ENCODE data around the gene PLA2G12A.

Gene PLA2G12A

DNA sequence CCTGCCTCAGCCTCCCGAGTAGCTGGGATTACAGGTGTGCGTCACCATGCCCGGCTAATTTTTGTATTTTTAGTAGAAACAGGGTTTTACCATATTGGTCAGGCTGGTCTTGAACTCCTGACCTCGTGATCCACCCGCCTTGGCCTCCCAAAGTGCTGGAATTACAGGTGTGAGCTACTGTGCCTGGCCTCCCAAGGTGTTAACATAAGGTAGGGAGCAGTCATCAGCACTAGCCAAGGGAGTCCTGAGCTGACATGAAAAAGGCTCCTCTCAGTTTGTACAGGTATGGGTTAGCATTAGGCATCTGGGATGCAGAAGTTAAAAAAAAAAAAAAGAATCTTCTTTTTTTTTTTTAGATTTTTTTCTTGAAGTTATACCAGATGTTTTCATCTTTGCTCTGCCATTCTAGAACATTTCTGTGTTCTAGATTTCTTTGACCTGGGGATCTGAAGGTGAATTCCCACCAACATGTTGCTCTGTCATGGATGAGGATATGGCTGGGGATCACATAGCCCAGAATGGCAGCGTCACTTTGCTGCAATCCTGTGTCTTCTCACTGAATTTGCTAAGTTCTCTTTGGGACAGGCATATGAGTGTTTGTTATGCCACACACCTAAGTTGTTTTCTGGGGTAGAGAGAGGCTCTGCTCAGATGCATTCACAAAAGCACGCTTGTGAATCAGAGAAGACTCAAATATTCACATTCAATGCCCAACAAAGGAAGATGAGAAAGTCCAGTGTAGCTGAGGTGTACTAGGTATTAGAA is 24.4 kb upstream of the PLA2G12A start:
- H2AK5ac ChIP-seq (ENCODE audit: low read length), result no peak overlapping the region
- DNase-seq, result no peak

DNA sequence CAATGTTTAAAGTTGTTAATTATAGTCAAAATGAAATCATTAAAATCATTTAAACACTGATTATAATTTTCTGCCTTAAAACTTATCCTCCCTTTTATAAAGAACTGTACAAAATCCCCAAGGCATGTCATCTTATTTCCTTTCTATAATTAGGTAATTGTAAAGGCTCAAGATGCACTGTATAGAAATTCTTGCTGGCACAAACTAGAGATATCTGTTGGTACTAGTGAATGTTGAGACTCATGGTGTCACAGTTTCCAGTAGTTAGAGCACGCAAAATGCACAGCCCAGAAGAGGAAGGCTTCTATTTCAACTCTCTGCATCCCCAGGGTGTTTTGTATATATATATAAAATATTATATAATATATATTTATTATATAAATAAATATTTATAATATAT is 22.7 kb upstream of the PLA2G12A start:
- no peak overlapping the region for H3K4me3 ChIP-seq (ENCODE audit: low read length)
- H3K79me2 ChIP-seq (ENCODE audit: control insufficient read depth, insufficient read depth, low read length), result no peaks in the 10 kb centered on the region
- H2BK5ac ChIP-seq (ENCODE audit: low read length), result no peak overlapping the region
- H2BK15ac ChIP-seq (replicated peaks; ENCODE audit: low read depth), result no peak overlapping the region
- DNase-seq, result no peak
- H4K5ac ChIP-seq (ENCODE audit: low read length), result no peak overlapping the region
- H2BK120ac ChIP-seq (ENCODE audit: low read depth, low read length), result no peak overlapping the region
- WGBS (ENCODE audit: extremely low coverage, insufficient coverage, low lambda C conversion rate), result no CpG with 5 or more reads among the region's 1 CpG
- no peaks in the 10 kb centered on the region for H3K4me1 ChIP-seq (ENCODE audit: control insufficient read depth, low read depth, low read length)
- no peaks in the 10 kb centered on the region for H3K79me1 ChIP-seq (ENCODE audit: low read length)
- no peaks in the 10 kb centered on the region for H3K27me3 ChIP-seq (ENCODE audit: insufficient read depth, low read length, poor library complexity)
- no peak overlapping the region for H3K4me2 ChIP-seq (ENCODE audit: low read length)
- no peak overlapping the region for H3K56ac ChIP-seq (ENCODE audit: low read length)
- H3K36me3 ChIP-seq (ENCODE audit: control insufficient read depth, insufficient read depth, low read length), result no peaks in the 10 kb centered on the region
- no peak overlapping the region for H3K23ac ChIP-seq (ENCODE audit: low read length)
- H3K4ac ChIP-seq (ENCODE audit: low read depth, low read length), result no peak overlapping the region
- no peak overlapping the region for H3K9ac ChIP-seq (ENCODE audit: low read length)
- H2AK5ac ChIP-seq (ENCODE audit: low read length), result no peak overlapping the region
- no peak overlapping the region for H4K8ac ChIP-seq (ENCODE audit: low read depth, low read length)
- no peak overlapping the region for H3K18ac ChIP-seq (ENCODE audit: low read length)
- H3K27ac ChIP-seq (ENCODE audit: low read depth, low read length), result no peak overlapping the region

More for the DNA sequence above, 24.4 kb upstream of the PLA2G12A start:
- no peak overlapping the region for H3K9ac ChIP-seq (ENCODE audit: low read length)
- no peak overlapping the region for H2BK5ac ChIP-seq (ENCODE audit: low read length)
- no peak overlapping the region for H3K18ac ChIP-seq (ENCODE audit: low read length)
- no peak overlapping the region for H4K8ac ChIP-seq (ENCODE audit: low read depth, low read length)
- no peaks in the 10 kb centered on the region for H3K79me1 ChIP-seq (ENCODE audit: low read length)
- H3K36me3 ChIP-seq (ENCODE audit: control insufficient read depth, insufficient read depth, low read length), result no peaks in the 10 kb centered on the region
- no peak overlapping the region for H3K56ac ChIP-seq (ENCODE audit: low read length)
- no peak overlapping the region for H3K27ac ChIP-seq (ENCODE audit: low read depth, low read length)
- H3K4ac ChIP-seq (ENCODE audit: low read depth, low read length), result no peak overlapping the region
- no peak overlapping the region for H4K5ac ChIP-seq (ENCODE audit: low read length)
- H3K79me2 ChIP-seq (ENCODE audit: control insufficient read depth, insufficient read depth, low read length), result no peaks in the 10 kb centered on the region
- H2BK15ac ChIP-seq (replicated peaks; ENCODE audit: low read depth), result no peak overlapping the region
- no peak overlapping the region for H2BK120ac ChIP-seq (ENCODE audit: low read depth, low read length)
- no peaks in the 10 kb centered on the region for H3K4me1 ChIP-seq (ENCODE audit: control insufficient read depth, low read depth, low read length)
- no peak overlapping the region for H3K23ac ChIP-seq (ENCODE audit: low read length)
- H3K4me3 ChIP-seq (ENCODE audit: low read length), result no peak overlapping the region
- no CpG with 5 or more reads among the region's 7 CpGs for WGBS (ENCODE audit: extremely low coverage, insufficient coverage, low lambda C conversion rate)
- no peaks in the 10 kb centered on the region for H3K27me3 ChIP-seq (ENCODE audit: insufficient read depth, low read length, poor library complexity)
- no peak overlapping the region for H3K4me2 ChIP-seq (ENCODE audit: low read length)

DNA sequence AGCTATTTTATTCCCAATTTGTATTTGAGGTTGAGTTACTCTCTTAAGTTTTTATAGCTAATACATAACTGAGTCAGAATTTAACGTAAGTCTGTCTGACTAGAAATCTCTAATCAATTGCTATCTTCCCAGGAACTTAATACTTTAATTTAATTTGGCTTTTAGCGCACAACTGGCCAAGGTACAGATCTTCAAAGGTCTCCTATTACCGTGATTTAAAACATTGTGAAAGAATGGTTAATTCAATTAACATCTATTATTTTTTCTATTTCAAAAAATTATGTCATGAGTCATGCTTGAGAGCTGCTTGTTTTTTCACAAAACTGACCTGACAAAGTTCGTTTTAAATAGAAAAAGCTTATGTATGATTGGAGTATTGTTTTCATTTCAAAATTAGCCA is 22.0 kb upstream of the PLA2G12A start:
- DNase-seq, result no peak
- Histone ChIP-seq H3K4me1 (ENCODE audit: control insufficient read depth, low read depth, low read length) (no peaks in the 10 kb centered on the region), H4K8ac (ENCODE audit: low read depth, low read length) (no peak overlapping the region), H2BK15ac (replicated peaks; ENCODE audit: low read depth) (no peak overlapping the region), H3K4me2 (ENCODE audit: low read length) (no peak overlapping the region), H3K4me3 (ENCODE audit: low read length) (no peak overlapping the region), H3K27ac (ENCODE audit: low read depth, low read length) (no peak overlapping the region), H2BK5ac (ENCODE audit: low read length) (no peak overlapping the region), H2AK5ac (ENCODE audit: low read length) (no peak overlapping the region), H3K36me3 (ENCODE audit: control insufficient read depth, insufficient read depth, low read length) (no peaks in the 10 kb centered on the region), H3K23ac (ENCODE audit: low read length) (no peak overlapping the region), H3K4ac (ENCODE audit: low read depth, low read length) (no peak overlapping the region), H3K9ac (ENCODE audit: low read length) (no peak overlapping the region), H3K56ac (ENCODE audit: low read length) (no peak overlapping the region), H3K79me2 (ENCODE audit: control insufficient read depth, insufficient read depth, low read length) (no peaks in the 10 kb centered on the region), H3K27me3 (ENCODE audit: insufficient read depth, low read length, poor library complexity) (no peaks in the 10 kb centered on the region), H4K5ac (ENCODE audit: low read length) (no peak overlapping the region), H3K18ac (ENCODE audit: low read length) (no peak overlapping the region), H3K79me1 (ENCODE audit: low read length) (no peaks in the 10 kb centered on the region), H2BK120ac (ENCODE audit: low read depth, low read length) (no peak overlapping the region)
- WGBS (ENCODE audit: extremely low coverage, insufficient coverage, low lambda C conversion rate), result no CpG with 5 or more reads among the region's 4 CpGs

DNA sequence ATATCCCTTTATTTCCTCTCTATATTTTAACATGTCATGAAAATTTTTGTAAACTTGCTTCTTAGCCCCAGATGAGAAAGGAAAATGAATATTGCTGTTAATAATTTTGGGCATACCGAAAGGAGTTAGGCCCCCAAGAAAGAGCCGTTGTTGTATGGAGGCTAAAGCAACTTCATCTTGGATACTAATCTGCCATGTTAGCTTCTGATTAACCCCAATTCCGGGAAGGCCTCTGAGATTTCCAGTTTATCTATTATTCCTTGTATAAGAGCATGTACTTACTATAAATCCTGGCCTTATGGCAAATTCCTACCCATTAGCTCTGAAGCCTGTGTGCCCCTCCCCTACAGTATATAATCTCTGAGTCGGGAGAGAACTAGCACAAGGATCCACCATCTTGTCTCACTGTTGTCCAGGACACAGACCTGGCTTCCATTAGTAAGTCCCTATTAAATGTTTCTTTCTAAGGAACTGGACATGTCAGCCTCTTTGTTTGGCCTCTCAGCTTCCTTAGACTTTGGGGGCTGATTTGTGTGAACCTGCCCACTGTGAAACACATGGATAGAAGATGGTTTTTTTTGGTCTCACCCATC is 20.9 kb upstream of the PLA2G12A start:
- H4K8ac ChIP-seq (ENCODE audit: low read depth, low read length), result no peak overlapping the region
- no peak overlapping the region for H3K23ac ChIP-seq (ENCODE audit: low read length)
- H3K27ac ChIP-seq (ENCODE audit: low read depth, low read length), result no peak overlapping the region
- DNase-seq, result no peak
- H2BK120ac ChIP-seq (ENCODE audit: low read depth, low read length), result no peak overlapping the region
- H3K27me3 ChIP-seq (ENCODE audit: insufficient read depth, low read length, poor library complexity), result no peaks in the 10 kb centered on the region
- no peaks in the 10 kb centered on the region for H3K36me3 ChIP-seq (ENCODE audit: control insufficient read depth, insufficient read depth, low read length)
- no peak overlapping the region for H3K9ac ChIP-seq (ENCODE audit: low read length)
- H3K79me1 ChIP-seq (ENCODE audit: low read length), result no peaks in the 10 kb centered on the region
- no peaks in the 10 kb centered on the region for H3K79me2 ChIP-seq (ENCODE audit: control insufficient read depth, insufficient read depth, low read length)
- H3K4me3 ChIP-seq (ENCODE audit: low read length), result no peak overlapping the region
- no peak overlapping the region for H3K4ac ChIP-seq (ENCODE audit: low read depth, low read length)
- no peak overlapping the region for H2BK5ac ChIP-seq (ENCODE audit: low read length)
- H3K18ac ChIP-seq (ENCODE audit: low read length), result no peak overlapping the region
- no peak overlapping the region for H3K56ac ChIP-seq (ENCODE audit: low read length)
- no CpG with 5 or more reads among the region's 4 CpGs for WGBS (ENCODE audit: extremely low coverage, insufficient coverage, low lambda C conversion rate)
- no peak overlapping the region for H4K5ac ChIP-seq (ENCODE audit: low read length)
- no peaks in the 10 kb centered on the region for H3K4me1 ChIP-seq (ENCODE audit: control insufficient read depth, low read depth, low read length)
- H2AK5ac ChIP-seq (ENCODE audit: low read length), result no peak overlapping the region
- H3K4me2 ChIP-seq (ENCODE audit: low read length), result no peak overlapping the region
- no peak overlapping the region for H2BK15ac ChIP-seq (replicated peaks; ENCODE audit: low read depth)

DNA sequence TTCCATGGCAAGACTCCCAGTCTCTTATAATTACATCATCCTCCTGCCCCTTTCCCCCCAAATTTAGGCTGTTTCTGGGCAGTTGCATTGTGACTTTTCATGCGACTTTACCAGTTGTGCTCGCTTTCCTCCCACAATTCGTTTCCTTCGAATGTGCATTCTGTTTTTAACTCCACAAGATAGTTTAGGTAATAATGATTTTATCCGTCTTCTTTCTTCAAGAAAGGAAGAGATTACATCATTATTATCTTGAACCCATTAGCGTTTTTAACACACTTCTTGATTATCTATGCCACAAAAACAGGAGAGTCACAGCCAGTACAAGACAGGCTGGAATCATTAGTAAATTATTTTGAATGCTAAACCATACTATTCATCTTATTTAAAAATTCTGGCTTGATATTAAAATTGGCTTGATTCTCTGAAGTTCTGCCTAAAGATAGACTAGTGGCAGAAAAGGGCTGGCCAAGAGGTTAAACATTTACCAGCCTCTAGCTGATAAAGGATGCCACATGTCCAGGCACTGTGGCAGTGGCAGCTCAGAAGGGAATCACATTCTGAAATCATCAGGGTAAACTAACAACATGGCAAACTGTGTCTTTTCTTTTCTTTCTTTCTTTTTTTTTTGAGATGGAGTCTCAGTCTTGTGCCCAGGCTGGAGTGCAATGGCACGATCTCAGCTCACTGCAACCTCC is 19.7 kb upstream of the PLA2G12A start:
- H3K27ac ChIP-seq (ENCODE audit: low read depth, low read length), result no peak overlapping the region
- H3K79me2 ChIP-seq (ENCODE audit: control insufficient read depth, insufficient read depth, low read length), result no peaks in the 10 kb centered on the region
- no peak overlapping the region for H3K4me2 ChIP-seq (ENCODE audit: low read length)
- H2BK120ac ChIP-seq (ENCODE audit: low read depth, low read length), result no peak overlapping the region
- H3K36me3 ChIP-seq (ENCODE audit: control insufficient read depth, insufficient read depth, low read length), result no peaks in the 10 kb centered on the region
- no peak for DNase-seq
- no peak overlapping the region for H4K8ac ChIP-seq (ENCODE audit: low read depth, low read length)
- no peak overlapping the region for H3K18ac ChIP-seq (ENCODE audit: low read length)
- no peak overlapping the region for H3K4me3 ChIP-seq (ENCODE audit: low read length)
- no peaks in the 10 kb centered on the region for H3K4me1 ChIP-seq (ENCODE audit: control insufficient read depth, low read depth, low read length)
- H3K9ac ChIP-seq (ENCODE audit: low read length), result no peak overlapping the region
- no peak overlapping the region for H4K5ac ChIP-seq (ENCODE audit: low read length)
- H3K56ac ChIP-seq (ENCODE audit: low read length), result no peak overlapping the region
- no peak overlapping the region for H2BK15ac ChIP-seq (replicated peaks; ENCODE audit: low read depth)
- no peaks in the 10 kb centered on the region for H3K79me1 ChIP-seq (ENCODE audit: low read length)
- no CpG with 5 or more reads among the region's 7 CpGs for WGBS (ENCODE audit: extremely low coverage, insufficient coverage, low lambda C conversion rate)
- no peak overlapping the region for H3K23ac ChIP-seq (ENCODE audit: low read length)
- no peak overlapping the region for H3K4ac ChIP-seq (ENCODE audit: low read depth, low read length)
- no peak overlapping the region for H2AK5ac ChIP-seq (ENCODE audit: low read length)
- H2BK5ac ChIP-seq (ENCODE audit: low read length), result no peak overlapping the region
- no peaks in the 10 kb centered on the region for H3K27me3 ChIP-seq (ENCODE audit: insufficient read depth, low read length, poor library complexity)

Data from mesendoderm (in vitro differentiated cells).